RWPE2 (cell line): ENCODE results near the gene GATAD2A.

Experiments
- ATAC-seq: fragments of 200-7000 bp; cut with Tn5 transposase; 3 replicates; pipeline ENCODE4 v1.9.1; 2021; ENCODE audit warnings: low read depth
- DNase-seq: peaks from one replicate; pipeline ENCODE4 v3.0.0-alpha.2; 2020; ENCODE audit warnings: low spot score
- H3K27ac ChIP-seq: fragments of 450-650 bp; 2 replicates; pipeline ENCODE4 v1.5.1; 2017; ENCODE audit warnings: mild to moderate bottlenecking; ENCODE audit not compliant: poor library complexity, severe bottlenecking
- H3K27me3 ChIP-seq: fragments of 250-450 bp; sonication (Bioruptor Pico); 2 replicates; pipeline ENCODE4 v1.5.1; 2021; ENCODE audit warnings: mild to moderate bottlenecking, moderate library complexity; ENCODE audit not compliant: insufficient read depth, poor library complexity, severe bottlenecking
- H3K36me3 ChIP-seq: fragments of 250-450 bp; sonication (Bioruptor Pico); 2 replicates; pipeline ENCODE4 v1.5.1; 2020; ENCODE audit warnings: low read depth, mild to moderate bottlenecking, moderate library complexity
- H3K4me1 ChIP-seq: fragments of 250-450 bp; sonication (Bioruptor Pico); 2 replicates; pipeline ENCODE4 v1.5.1; 2021; ENCODE audit warnings: mild to moderate bottlenecking, moderate library complexity; ENCODE audit not compliant: insufficient read depth, poor library complexity, severe bottlenecking
- H3K4me3 ChIP-seq: fragments of 250-450 bp; sonication (Bioruptor Pico); 2 replicates; pipeline ENCODE4 v1.5.1; 2021; ENCODE audit warnings: mild to moderate bottlenecking, moderate library complexity; ENCODE audit not compliant: severe bottlenecking
- H3K9me3 ChIP-seq: fragments of 250-450 bp; sonication (Bioruptor Pico); 2 replicates; pipeline ENCODE4 v1.5.1; 2021; ENCODE audit warnings: mild to moderate bottlenecking, moderate library complexity; ENCODE audit not compliant: severe bottlenecking
- TF ChIP-seq, protein P1 (sequence below): fragments of 450-650 bp; IDR thresholded peaks from one replicate; pipeline ENCODE4 v1.5.1; 2017; ENCODE audit warnings: mild to moderate bottlenecking, moderate library complexity; ENCODE audit not compliant: poor library complexity, severe bottlenecking

Gene GATAD2A

GRCh38 chr19:19445911-19446361 lies 40.5 kb downstream of the GATAD2A start:
- no peak for DNase-seq
- ATAC-seq: no peak
- Histone ChIP-seq H3K27me3 (no peaks in the 10 kb centered on the region), H3K4me3 (no peak overlapping the region), H3K4me1 (peaks cover 2% of the 10 kb centered on the region), H3K36me3 (peaks cover 12% of the 10 kb centered on the region), H3K27ac (no peak overlapping the region), H3K9me3 (no peaks in the 10 kb centered on the region)
- TF ChIP-seq, protein P1, sequence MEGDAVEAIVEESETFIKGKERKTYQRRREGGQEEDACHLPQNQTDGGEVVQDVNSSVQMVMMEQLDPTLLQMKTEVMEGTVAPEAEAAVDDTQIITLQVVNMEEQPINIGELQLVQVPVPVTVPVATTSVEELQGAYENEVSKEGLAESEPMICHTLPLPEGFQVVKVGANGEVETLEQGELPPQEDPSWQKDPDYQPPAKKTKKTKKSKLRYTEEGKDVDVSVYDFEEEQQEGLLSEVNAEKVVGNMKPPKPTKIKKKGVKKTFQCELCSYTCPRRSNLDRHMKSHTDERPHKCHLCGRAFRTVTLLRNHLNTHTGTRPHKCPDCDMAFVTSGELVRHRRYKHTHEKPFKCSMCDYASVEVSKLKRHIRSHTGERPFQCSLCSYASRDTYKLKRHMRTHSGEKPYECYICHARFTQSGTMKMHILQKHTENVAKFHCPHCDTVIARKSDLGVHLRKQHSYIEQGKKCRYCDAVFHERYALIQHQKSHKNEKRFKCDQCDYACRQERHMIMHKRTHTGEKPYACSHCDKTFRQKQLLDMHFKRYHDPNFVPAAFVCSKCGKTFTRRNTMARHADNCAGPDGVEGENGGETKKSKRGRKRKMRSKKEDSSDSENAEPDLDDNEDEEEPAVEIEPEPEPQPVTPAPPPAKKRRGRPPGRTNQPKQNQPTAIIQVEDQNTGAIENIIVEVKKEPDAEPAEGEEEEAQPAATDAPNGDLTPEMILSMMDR: no peak

DNA sequence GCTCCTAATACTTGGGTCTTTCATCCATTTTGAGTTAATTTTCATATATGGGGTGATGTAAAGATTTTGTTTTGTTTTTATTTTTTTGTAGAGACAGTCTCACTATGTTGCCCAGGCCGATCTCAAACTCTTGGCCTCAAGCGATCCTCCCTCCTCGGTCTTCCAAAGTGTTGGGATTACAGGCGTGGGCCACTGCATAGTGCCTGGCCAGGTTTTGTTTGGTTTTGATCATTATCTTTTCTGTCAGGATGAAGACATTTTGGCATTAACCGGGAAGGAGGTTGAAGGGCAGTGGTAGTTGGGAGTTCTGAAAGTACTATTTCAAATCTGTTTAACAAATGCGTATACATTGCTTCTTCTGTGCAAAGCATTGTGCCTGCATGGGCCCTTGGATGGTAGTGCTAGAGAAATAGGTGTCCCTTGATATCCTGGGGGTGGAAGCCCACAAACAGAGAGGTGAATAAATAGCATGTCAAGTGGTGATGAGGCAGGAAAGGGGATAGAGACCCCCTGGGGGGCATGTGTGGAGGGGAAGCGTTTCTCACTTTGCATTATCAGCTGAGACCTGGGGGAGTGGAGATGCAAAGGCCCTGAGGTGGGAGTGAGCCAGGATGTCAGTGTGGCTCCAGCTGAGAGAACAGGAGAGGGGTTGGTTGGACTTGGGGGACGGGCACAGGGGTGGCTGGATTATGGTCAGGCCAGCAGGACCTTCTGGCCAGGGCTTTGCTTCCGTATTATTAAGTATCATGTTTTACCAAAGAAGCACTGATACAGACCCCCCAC lies 41.4 kb downstream of the GATAD2A start:
- no peaks in the 10 kb centered on the region for H3K27me3 ChIP-seq
- H3K36me3 ChIP-seq: peaks cover 12% of the 10 kb centered on the region
- peaks cover 2% of the 10 kb centered on the region for H3K4me1 ChIP-seq
- ATAC-seq (no peak), DNase-seq (no peak)
- no peaks in the 10 kb centered on the region for H3K9me3 ChIP-seq
- TF ChIP-seq, protein P1: no peak
- no peak overlapping the region for H3K4me3 ChIP-seq
- no peak overlapping the region for H3K27ac ChIP-seq

GRCh38 chr19:19447536-19448237 lies 42.2 kb downstream of the GATAD2A start:
- DNase-seq: no peak
- H3K27me3 ChIP-seq: no peaks in the 10 kb centered on the region
- H3K9me3 ChIP-seq: no peaks in the 10 kb centered on the region
- no peak overlapping the region for H3K4me3 ChIP-seq
- peaks cover 12% of the 10 kb centered on the region for H3K36me3 ChIP-seq
- H3K4me1 ChIP-seq: peaks cover 2% of the 10 kb centered on the region
- TF ChIP-seq, protein P1: no peak
- no peak overlapping the region for H3K27ac ChIP-seq
- ATAC-seq: no peak

DNA sequence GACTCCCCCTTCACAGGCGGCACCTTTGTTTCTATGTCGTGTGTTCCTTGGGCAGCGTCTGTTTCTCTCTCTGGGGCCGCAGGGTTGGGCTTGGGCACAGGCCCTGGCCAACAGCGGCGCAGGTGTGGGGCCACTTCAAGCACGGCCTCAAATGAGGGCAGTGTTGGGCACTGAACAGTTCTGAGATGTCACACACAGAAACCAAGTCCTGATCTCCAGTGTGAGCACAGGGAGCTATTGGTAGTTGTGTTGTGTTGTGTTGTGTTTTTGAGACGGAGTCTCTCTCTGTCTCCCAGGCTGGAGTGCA lies 42.7 kb downstream of the GATAD2A start:
- ATAC-seq (no peak), DNase-seq (no peak)
- Histone ChIP-seq H3K4me1 (peaks cover 2% of the 10 kb centered on the region), H3K36me3 (peaks cover 12% of the 10 kb centered on the region), H3K27me3 (no peaks in the 10 kb centered on the region), H3K9me3 (no peaks in the 10 kb centered on the region), H3K27ac (no peak overlapping the region), H3K4me3 (no peak overlapping the region)
- TF ChIP-seq, protein P1: no peak
